NOMO-1 treated with DMSO at 0.1 percent for 48 hours (cell line): ENCODE data around the gene VCL.
A peak's percentile ranks its signal among the peaks of the same experiment; 100 is the strongest.
"Not testable (repeated sequence)": the region's sequence is repeated elsewhere in the genome, so short reads cannot be mapped to it uniquely, and the experiment has no call there.

Experiments
- DNase-seq: peaks from one replicate; lab custom pipeline; 2025; ENCODE audit not compliant: unreplicated experiment; lab: John Stamatoyannopoulos, UW

The VCL gene

DNA sequence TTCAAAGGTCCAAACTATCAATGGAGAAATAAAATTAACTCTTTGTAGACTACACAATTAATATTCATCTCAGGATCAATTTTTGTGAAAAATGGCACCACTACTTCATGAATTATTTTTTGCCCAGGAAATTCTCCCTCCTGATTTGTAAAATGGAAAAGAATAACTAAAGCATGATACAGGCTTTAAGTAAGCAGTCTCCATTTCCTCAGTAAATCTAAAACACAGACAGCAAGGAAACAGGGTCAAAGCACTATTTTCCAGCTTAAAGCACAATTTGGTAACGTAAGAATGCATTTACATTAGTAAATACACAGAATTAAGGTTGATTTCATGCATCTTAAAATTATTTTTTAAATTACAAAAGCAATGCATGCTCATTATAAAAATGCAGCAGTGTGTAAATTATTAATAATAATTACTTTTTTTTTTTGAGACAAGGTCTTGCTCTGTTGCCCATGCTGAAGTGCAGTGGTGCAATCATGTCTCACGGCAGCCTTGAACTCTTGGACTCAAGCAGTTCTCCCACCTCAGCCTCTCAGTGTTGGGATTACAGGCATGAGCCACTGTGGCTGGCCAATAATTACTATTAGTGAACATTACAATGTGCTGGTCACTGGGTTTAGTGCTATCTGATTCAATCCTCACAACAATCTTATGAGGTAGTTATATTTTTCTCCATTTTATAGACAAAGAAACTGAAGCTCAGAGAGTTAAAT, 26.1 kb upstream of the VCL start:
- no peak for DNase-seq

DNA sequence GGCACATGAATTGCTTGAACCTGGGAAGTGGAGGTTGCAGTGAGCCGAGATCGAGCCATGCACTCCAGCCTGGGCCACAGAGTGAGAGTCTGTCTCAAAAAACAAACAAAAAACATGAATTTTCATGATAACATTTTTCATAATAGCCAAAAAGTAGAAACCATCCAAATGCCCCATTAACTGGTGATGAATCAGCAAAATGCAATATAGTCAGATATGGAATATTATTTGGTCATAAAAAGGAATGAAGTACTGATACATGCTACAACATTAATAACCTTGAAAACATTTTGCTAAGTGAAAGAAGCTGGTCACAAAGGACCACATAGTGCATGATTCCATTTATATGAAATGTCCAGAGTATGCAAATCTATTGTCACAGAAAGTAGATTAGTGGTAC, 24.5 kb upstream of the VCL start:
- DNase-seq, result no peak

DNA sequence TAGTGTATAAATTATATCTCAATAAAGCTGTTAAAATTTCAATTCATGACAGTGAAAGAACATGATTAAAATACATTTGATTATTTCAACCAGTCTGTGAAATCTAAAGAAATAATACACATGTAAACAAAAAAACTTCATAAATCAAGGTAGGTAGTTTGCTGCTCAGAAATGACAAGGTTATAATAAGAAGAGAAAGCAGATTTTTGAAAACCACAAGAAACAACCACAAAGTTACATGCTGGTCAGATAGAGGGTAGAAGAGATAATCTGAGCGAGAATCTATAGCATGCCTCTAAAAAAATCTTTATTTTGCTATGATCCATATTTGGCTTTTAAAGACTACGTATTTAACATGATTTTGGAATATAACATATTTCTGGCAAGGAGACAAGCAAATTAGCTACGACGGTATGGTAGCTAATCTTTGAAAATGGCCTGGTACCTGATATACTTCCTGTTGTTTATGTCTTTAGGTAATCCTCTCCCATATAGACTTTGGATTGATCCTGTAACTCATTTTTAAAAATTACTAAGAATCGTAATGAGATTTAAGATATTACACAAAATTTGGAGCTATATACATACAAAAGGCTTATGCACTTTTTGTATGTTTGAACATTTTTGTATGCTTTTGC, 23.5 kb upstream of the VCL start:
- DNase-seq, result peak; percentile 49

DNA sequence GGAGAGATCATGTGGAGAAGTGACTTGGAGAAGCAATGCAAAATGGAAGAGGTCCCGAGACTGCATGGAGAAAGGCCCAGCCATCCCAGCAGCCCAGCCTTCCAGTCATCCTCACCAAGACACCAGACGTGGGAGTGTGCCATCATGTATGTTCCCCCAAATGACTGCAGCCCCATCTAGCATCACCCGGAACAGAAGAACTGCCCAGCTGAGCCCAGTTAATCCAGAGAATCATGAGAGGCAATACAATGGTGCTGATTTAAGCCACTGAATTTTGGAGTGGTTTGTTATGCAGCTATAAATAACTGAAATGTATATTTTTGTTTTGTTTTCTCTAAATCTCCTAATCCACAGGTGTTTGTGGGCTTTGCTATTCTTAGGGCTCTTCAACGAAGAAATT, 22.5 kb upstream of the VCL start:
- DNase-seq, result no peak

- no peak for DNase-seq
These were observed 18.6 kb upstream of the VCL start for GRCh38 chr10:73979141-73979808.

DNA sequence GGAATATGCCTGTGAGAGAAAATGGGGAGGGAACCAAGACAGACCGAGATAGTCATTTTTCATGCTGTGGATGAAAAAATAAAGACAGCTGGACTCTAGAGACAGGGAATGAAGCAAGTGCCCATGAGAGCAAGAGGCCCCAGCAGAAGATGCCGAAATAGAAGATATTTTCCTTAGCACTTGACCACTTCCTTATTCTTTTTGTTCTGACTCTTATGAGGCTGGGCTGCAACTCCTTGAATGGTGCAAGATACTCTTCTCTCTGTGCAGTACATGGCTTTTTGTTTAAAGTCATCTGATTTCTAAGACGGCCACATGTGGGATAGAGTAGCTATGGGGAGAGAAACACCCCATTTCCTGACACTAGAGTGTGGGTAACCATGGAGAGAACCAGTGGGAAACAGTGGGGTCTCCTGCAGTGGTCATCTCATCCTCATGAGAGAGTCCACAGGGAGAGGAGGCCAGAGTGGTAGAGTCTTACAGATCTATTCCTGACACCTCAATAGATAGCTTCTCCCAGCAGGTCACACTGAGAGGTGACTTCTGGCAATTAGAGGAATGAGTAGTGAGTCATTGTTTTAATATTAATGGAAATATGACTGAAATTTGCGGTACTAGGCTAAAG, 18.0 kb upstream of the VCL start:
- peak; percentile 97 for DNase-seq

DNA sequence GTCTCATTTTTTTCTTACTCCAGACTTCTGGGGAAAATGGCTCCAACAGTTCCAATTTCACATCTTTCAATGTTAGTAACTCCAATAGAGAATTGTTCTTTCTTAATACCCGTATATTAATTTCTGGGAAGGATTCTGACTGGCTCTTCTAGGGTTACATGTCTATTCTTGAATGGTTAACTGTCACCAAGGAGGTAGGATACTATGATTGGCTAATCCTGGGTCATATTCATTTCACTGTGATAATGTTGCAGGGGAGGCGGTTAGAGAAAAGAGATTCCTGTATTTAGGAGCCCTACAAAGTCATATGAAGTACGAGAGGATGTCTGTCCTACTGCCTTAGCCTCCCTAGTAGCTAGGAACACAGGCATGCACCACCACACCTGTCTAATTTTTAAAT, 16.1 kb upstream of the VCL start:
- no peak for DNase-seq

DNA sequence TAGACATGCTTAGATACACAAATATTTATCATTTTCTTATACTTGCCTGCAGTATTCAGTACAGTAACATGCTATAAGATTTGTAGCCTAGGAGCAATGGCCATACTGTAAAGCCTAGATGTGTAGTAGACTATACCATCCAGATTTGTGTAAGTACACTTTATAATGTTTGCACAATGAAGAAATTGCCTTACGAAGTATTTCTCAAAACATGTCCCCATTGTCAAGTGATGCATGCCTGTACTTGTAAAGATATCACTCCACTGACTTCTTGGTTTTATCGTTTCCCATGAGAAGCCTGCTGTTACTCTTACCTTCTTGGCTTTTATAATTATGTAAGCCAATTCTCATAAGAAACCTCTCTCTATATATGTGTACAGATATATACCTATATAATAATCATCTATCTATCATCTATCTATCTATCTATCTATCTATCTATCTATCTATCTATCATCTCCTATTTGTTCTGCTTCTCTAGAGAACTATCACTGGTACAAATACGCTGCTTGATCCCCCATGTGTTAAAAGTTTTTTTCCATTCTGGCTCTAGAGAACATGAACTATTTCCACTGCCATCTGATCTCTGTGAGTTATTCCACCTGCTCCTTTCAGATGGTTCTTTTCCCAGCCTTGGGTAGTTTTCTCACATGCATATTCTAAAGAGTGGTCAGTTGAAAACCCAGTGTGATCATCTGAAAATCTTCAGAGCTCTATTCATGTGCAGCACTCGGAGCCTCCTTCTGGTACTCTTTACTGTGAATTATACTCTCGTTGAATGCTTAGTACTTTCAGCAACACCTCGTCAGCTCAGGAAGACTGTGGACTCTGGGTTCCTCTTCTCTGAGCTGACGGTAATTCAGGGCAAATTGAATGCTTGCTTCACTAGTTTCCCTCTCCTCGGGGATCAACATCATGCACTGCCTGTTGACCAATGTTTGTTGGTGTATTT, 14.5 kb upstream of the VCL start:
- DNase-seq, result peak; percentile 78

- no peak for DNase-seq
These were observed 8.2 kb upstream of the VCL start for GRCh38 chr10:73989594-73990150.

DNA sequence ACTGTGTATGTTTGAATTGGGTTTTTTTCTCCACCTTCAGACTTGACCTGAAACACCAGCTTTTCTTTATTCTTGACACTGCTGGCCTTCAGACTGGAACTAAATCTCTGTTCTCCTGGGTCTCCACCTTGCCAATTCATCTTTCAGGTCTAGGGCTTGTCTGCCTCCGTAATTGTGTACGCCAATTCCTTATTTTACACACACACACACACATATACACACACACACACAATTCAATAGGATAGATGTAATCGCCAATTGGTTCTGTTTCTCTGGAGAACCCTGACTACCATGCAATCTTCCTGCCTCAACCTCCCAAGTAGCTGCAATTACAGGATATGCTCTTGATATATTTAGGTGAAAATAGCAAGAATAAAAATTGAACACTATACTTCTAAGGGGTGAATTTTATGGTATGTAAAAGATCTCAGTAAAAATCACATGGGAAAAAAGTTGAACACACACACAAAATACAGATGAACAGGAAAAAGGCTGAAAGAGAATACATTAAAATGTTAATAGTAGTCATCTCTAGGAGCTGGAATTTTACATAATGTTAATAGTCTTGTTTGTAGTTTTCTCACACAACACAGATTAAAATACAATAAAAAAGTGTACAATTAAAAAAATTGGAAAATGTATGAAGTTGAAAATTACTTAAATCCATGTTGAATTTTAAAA, 6.6 kb upstream of the VCL start:
- no peak for DNase-seq

DNA sequence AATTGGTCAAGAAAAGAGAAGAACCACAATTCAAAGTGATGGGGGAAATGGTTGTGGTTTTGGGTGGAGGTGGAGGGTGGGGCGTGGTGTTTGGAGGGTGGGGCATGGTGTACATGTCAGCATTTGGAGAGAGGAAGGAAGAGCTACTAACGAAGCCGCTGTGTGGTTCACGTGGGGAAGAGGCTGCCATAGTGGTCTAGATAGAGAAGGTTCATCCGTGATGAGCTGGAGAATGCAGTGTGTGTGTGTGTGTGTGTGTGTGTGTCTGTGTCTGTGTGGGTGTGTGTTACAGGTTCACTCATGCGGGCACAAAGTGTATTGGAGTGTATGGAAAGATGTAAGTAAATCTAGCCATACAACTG, 6.1 kb upstream of the VCL start:
- peak; percentile 93 for DNase-seq

- DNase-seq, result peak; percentile 55
These were observed 4.8 kb upstream of the VCL start for GRCh38 chr10:73992899-73993788.

DNA sequence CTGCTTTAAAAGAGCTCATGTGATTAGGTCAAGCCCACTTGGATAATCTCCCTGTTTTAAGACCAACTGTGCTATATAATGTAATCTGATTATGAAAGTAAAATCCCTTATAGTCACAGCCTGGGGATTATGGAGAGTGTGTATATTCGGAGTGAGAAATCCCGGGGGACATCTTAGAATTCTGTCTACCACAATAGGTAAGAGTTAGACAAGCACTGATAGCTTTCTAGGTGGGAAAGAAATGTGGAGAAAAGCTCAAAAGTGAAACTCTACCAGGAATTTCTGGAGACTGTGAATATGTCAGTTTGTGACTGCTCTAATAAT, 2.9 kb upstream of the VCL start:
- DNase-seq, result no peak

GRCh38 chr10:73997461-73997786, 492 bp upstream of the VCL start:
- DNase-seq, result peak; percentile 87

- DNase-seq, result no peak
These were observed 660 bp downstream of the VCL start for GRCh38 chr10:73998623-73998928.

DNA sequence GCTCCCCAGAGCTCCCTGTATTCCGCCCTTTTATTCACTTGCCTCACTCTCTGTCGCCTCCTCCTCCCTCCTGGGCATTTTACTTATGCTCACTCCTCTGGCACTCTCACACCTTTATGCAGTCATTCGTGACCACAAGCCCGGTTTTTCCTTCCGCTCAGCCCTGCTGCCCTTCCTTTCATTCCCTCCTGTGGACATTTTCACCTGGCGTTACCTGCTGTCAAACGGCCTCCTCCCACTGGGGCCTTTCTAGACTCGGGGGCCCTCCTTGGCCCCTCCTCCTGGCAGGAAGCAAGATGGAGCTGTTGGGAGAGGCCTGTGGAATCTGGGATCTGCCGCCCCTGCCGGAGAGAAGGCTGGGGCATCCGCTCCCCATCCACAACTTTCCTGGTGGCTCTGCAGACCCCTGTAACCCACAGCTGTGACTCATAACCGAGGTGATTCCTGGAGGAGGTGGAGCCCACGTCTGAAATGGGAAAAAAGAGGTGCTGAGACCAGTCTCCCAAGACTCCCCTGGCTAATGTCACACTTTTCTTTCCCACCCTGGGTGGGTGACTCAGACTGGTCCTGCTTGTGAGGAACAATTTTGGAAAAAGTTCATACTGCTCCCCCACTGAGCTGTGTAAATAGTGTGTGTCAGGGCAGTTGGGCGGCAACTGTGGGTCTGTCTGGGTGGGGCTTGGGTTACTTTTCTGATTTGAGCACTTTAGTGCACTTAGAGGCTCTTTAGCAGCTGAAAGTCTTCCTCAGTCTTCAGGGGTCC, 1.2 kb downstream of the VCL start:
- DNase-seq, result no peak

DNA sequence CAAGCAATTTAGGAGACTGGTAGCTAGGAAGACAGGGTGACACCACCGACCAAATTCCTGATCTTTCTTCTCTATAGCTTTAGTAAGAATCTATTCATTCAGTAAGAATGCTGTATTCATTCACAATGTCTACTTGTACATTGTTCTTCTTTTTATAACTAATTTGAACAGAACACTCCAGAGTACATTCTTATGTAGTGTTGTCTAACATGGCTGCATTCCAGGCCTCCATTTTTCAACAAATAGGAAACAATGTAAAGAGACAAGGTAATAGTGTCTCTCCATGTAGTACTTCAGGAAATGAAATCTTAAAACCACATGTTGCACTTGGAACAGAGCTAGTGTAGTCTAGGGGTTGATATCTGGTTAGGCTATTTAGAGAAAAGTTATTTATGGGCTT, 1.8 kb downstream of the VCL start:
- no peak for DNase-seq

DNA sequence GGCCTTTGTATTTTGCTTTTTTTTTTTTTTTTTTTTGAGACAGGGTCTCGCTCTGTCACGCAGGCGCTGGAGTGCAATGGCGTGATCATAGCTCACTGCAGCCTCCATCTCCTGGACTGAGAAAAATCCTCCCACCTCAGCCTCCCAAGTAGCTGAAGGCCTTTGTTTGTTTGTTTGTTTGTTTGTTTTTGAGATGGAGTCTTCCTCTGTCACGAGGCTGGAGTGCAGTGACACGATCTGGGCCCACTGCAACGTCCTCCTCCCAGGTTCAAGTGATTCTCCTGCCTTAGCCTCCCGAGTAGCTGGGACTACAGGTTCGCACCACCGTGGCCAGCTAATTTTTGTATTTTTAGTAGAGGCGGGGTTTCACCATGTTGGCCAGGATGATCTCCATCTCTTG, 2.3 kb downstream of the VCL start:
- DNase-seq, result not testable (repeated sequence)
